Measurements from ENCODE around the gene TSPYL4. TPM values are rescaled to one million over a fixed set of nuclear protein-coding genes. Genes with fewer than 3 reads are reported as not detected.

TSPYL4 gene
- total RNA-seq, 3 donors from 2014 or later = 6.1 to 16.8 (median 9.5) TPM

GRCh38 chr6:116292553-116292952, 38.7 kb upstream of the TSPYL4 start:
- DNase-seq = no peak
- no peak for ATAC-seq
- intact Hi-C loops (cut with DNase I, micrococcal nuclease) = no loop called here

GRCh38 chr6:116291701-116292396, 38.0 kb upstream of the TSPYL4 start:
- Histone ChIP-seq H3K4me1 (ENCODE audit: low read depth) (no peaks in the 10 kb centered on the region), H3K4me3 (no peak overlapping the region), H3K9me3 (no peaks in the 10 kb centered on the region), H3K36me3 (ENCODE audit: low read depth) (no peaks in the 10 kb centered on the region)
- DNase-seq (no peak), ATAC-seq (no peak)
- intact Hi-C loops (cut with DNase I, micrococcal nuclease) = no loop called here
- TF ChIP-seq CTCF (IDR thresholded peaks at IDR 0.05) = no peak

More at GRCh38 chr6:116292553-116292952, 38.7 kb upstream of the TSPYL4 start:
- no peak for TF ChIP-seq CTCF (IDR thresholded peaks at IDR 0.05)
- H3K9me3 ChIP-seq = no peaks in the 10 kb centered on the region
- no peak overlapping the region for H3K4me3 ChIP-seq
- H3K4me1 ChIP-seq (ENCODE audit: low read depth) = no peaks in the 10 kb centered on the region
- H3K36me3 ChIP-seq (ENCODE audit: low read depth) = no peaks in the 10 kb centered on the region

GRCh38 chr6:116290799-116291198, 36.9 kb upstream of the TSPYL4 start:
- ATAC-seq = no peak
- intact Hi-C loops (cut with DNase I, micrococcal nuclease) = no loop called here
- TF ChIP-seq CTCF (IDR thresholded peaks at IDR 0.05) = no peak

GRCh38 chr6:116289876-116290275, 36.0 kb upstream of the TSPYL4 start:
- no peak for DNase-seq
- no peak for ATAC-seq
- intact Hi-C loops (cut with DNase I, micrococcal nuclease) = loop anchor here (5.0 to 10.0 kb wide), 2 partner anchors 242 to 245 kb away; no protein-coding TSS in a partner anchor
- H3K4me3 ChIP-seq = no peak overlapping the region
- H3K9me3 ChIP-seq = no peaks in the 10 kb centered on the region
- no peak for TF ChIP-seq CTCF (IDR thresholded peaks at IDR 0.05)
- H3K4me1 ChIP-seq (ENCODE audit: low read depth) = no peaks in the 10 kb centered on the region
- H3K36me3 ChIP-seq (ENCODE audit: low read depth) = no peaks in the 10 kb centered on the region

More at GRCh38 chr6:116290799-116291198, 36.9 kb upstream of the TSPYL4 start:
- no peaks in the 10 kb centered on the region for H3K36me3 ChIP-seq (ENCODE audit: low read depth)
- DNase-seq = no peak
- H3K9me3 ChIP-seq = no peaks in the 10 kb centered on the region
- H3K4me1 ChIP-seq (ENCODE audit: low read depth) = no peaks in the 10 kb centered on the region
- H3K4me3 ChIP-seq = no peak overlapping the region

GRCh38 chr6:116287689-116288282, 33.9 kb upstream of the TSPYL4 start:
- DNase-seq = no peak
- intact Hi-C loops (cut with DNase I, micrococcal nuclease) = loop anchor here (5.0 to 10.0 kb wide), 2 partner anchors 245 to 247 kb away; no protein-coding TSS in a partner anchor
- Histone ChIP-seq H3K9me3 (no peaks in the 10 kb centered on the region), H3K36me3 (ENCODE audit: low read depth) (no peaks in the 10 kb centered on the region), H3K4me1 (ENCODE audit: low read depth) (no peaks in the 10 kb centered on the region), H3K4me3 (no peak overlapping the region)
- TF ChIP-seq CTCF (IDR thresholded peaks at IDR 0.05) = peak; percentile 89
- ATAC-seq = peak; percentile 76

Measured in mucosa of descending colon (tissue), 3 donors.